ENCODE results near the gene RBM5.

RBM5 gene

GRCh38 chr3:50112462-50112861, 23.7 kb downstream of the RBM5 start:
- Histone ChIP-seq H3K9me3 (no peaks in the 10 kb centered on the region), H3K27ac (no peak overlapping the region), H3K36me3 (peaks cover 99 to 100% (median 100%) of the 10 kb centered on the region in 3 donors), H3K27me3 (no peaks in the 10 kb centered on the region), H3K4me3 (no peak overlapping the region), H3K4me1 (no peaks in the 10 kb centered on the region)
- intact Hi-C loops (cut with DNase I; ENCODE audit: low total_unique reads) = no loop called here
- DNase-seq = no peak
- TF ChIP-seq CTCF (IDR thresholded peaks at IDR 0.05) = no peak

- Histone ChIP-seq H3K36me3 (peaks cover 73 to 93% (median 78%) of the 10 kb centered on the region in 3 donors), H3K4me1 (peaks cover 0 to 7% (median 2%) of the 10 kb centered on the region in 4 donors), H3K4me3 (no peak overlapping the region), H3K27me3 (no peaks in the 10 kb centered on the region), H3K9me3 (no peaks in the 10 kb centered on the region), H3K27ac (no peak overlapping the region)
- no peak for DNase-seq
- no peak for TF ChIP-seq CTCF (IDR thresholded peaks at IDR 0.05)
- intact Hi-C loops (cut with DNase I; ENCODE audit: low total_unique reads) = no loop called here
Observed at GRCh38 chr3:50117120-50117519, 28.4 kb downstream of the RBM5 start.

GRCh38 chr3:50118237-50118636, 29.5 kb downstream of the RBM5 start:
- Histone ChIP-seq H3K4me1 (peaks cover 0 to 15% (median 2%) of the 10 kb centered on the region in 4 donors), H3K36me3 (peaks cover 62 to 82% (median 67%) of the 10 kb centered on the region in 3 donors), H3K27me3 (no peaks in the 10 kb centered on the region), H3K27ac (no peak overlapping the region), H3K9me3 (no peaks in the 10 kb centered on the region), H3K4me3 (no peak overlapping the region)
- no peak for DNase-seq
- no peak for TF ChIP-seq CTCF (IDR thresholded peaks at IDR 0.05)
- intact Hi-C loops (cut with DNase I; ENCODE audit: low total_unique reads) = no loop called here

- H3K4me1 ChIP-seq = peaks cover 0 to 30% (median 11%) of the 10 kb centered on the region in 4 donors
- H3K9me3 ChIP-seq = no peaks in the 10 kb centered on the region
- H3K4me3 ChIP-seq = no peak overlapping the region
- no peaks in the 10 kb centered on the region for H3K27me3 ChIP-seq
- no peak for DNase-seq
- no peak for TF ChIP-seq CTCF (IDR thresholded peaks at IDR 0.05)
- H3K36me3 ChIP-seq = peaks cover 46 to 67% (median 52%) of the 10 kb centered on the region in 3 donors
- no peak overlapping the region for H3K27ac ChIP-seq
- intact Hi-C loops (cut with DNase I; ENCODE audit: low total_unique reads) = loop anchor here (10.0 kb wide), 1 partner anchor 155 kb away; the partner anchor contains the start of gene LSMEM2
Observed at GRCh38 chr3:50119786-50120185, 31.1 kb downstream of the RBM5 start.

- Histone ChIP-seq H3K9me3 (no peaks in the 10 kb centered on the region), H3K36me3 (peaks cover 39 to 59% (median 44%) of the 10 kb centered on the region in 3 donors), H3K27me3 (no peaks in the 10 kb centered on the region), H3K4me3 (no peak overlapping the region), H3K4me1 (peaks cover 0 to 37% (median 19%) of the 10 kb centered on the region in 4 donors), H3K27ac (no peak overlapping the region)
- no peak for DNase-seq
- intact Hi-C loops (cut with DNase I; ENCODE audit: low total_unique reads) = loop anchor here (1.0 to 10.0 kb wide), 2 partner anchors 69 to 154 kb away; partner anchors contain the start of gene LSMEM2
- no peak for TF ChIP-seq CTCF (IDR thresholded peaks at IDR 0.05)
Observed at GRCh38 chr3:50120364-50121071, 31.8 kb downstream of the RBM5 start.

All from tibial artery (tissue), 4 donors.